GM08714 (cell line): ENCODE data around the gene DIAPH2.

Experiments used
- H3K4me3 ChIP-seq: fragments of 200-500 bp; sonication (Bioruptor generic); 2 replicates; pipeline ENCODE4 v1.5.1; 2014; ENCODE audit warnings: mild to moderate bottlenecking, low read length, inconsistent platforms
- ZNF274 ChIP-seq: IDR thresholded peaks from 2 replicates; pipeline ENCODE4 v1.6.1; 2012; ENCODE audit warnings: mild to moderate bottlenecking, low read depth, low read length

DIAPH2 gene

GRCh38 chrX:97230948-97231347 is 546.3 kb downstream of the DIAPH2 start:
- no peak for TF ChIP-seq ZNF274
- H3K4me3 ChIP-seq, result no peak overlapping the region

- no peak for TF ChIP-seq ZNF274
- no peak overlapping the region for H3K4me3 ChIP-seq
Measured at GRCh38 chrX:97234471-97235081, 549.9 kb downstream of the DIAPH2 start.

- H3K4me3 ChIP-seq, result no peak overlapping the region
- no peak for TF ChIP-seq ZNF274
Measured at GRCh38 chrX:97238632-97239031, 554.0 kb downstream of the DIAPH2 start.

- no peak for TF ChIP-seq ZNF274
- H3K4me3 ChIP-seq, result no peak overlapping the region
Measured at GRCh38 chrX:97252111-97252510, 567.5 kb downstream of the DIAPH2 start.

- no peak overlapping the region for H3K4me3 ChIP-seq
- no peak for TF ChIP-seq ZNF274
Measured at GRCh38 chrX:97260679-97261078, 576.0 kb downstream of the DIAPH2 start.

- TF ChIP-seq ZNF274, result no peak
- H3K4me3 ChIP-seq, result no peak overlapping the region
Measured at GRCh38 chrX:97266406-97267121, 581.9 kb downstream of the DIAPH2 start.

- no peak overlapping the region for H3K4me3 ChIP-seq
- no peak for TF ChIP-seq ZNF274
Measured at GRCh38 chrX:97267396-97268181, 582.9 kb downstream of the DIAPH2 start.

- H3K4me3 ChIP-seq, result no peak overlapping the region
- no peak for TF ChIP-seq ZNF274
Measured at GRCh38 chrX:97268182-97268680, 583.6 kb downstream of the DIAPH2 start.

- no peak overlapping the region for H3K4me3 ChIP-seq
- TF ChIP-seq ZNF274, result no peak
Measured at GRCh38 chrX:97284531-97284930, 599.9 kb downstream of the DIAPH2 start.

- H3K4me3 ChIP-seq, result no peak overlapping the region
- TF ChIP-seq ZNF274, result no peak
Measured at GRCh38 chrX:97290199-97290598, 605.6 kb downstream of the DIAPH2 start.

- TF ChIP-seq ZNF274, result no peak
- H3K4me3 ChIP-seq, result no peak overlapping the region
Measured at GRCh38 chrX:97294041-97294440, 609.4 kb downstream of the DIAPH2 start.

GRCh38 chrX:97295954-97296353 is 611.3 kb downstream of the DIAPH2 start:
- no peak overlapping the region for H3K4me3 ChIP-seq
- no peak for TF ChIP-seq ZNF274

GRCh38 chrX:97306771-97307470 is 622.3 kb downstream of the DIAPH2 start:
- no peak for TF ChIP-seq ZNF274
- H3K4me3 ChIP-seq, result no peak overlapping the region

GRCh38 chrX:97308171-97308570 is 623.5 kb downstream of the DIAPH2 start:
- TF ChIP-seq ZNF274, result no peak

More at GRCh38 chrX:97308171-97308570, 623.5 kb downstream of the DIAPH2 start:
- no peak overlapping the region for H3K4me3 ChIP-seq
